HepG2 (cell line): ENCODE data around the gene NR4A2. TPM values are rescaled to one million over a fixed set of nuclear protein-coding genes. Genes with fewer than 3 reads are reported as not detected.

Experiments used
- ARID3A ChIP-seq: IDR thresholded peaks from 2 replicates; pipeline ENCODE4 v1.6.1; 2012; ENCODE audit warnings: low read depth, low read length, improper control_type of control experiment
- ATF1 ChIP-seq: IDR thresholded peaks from 2 replicates; pipeline ENCODE4 v1.6.1; 2016; ENCODE audit warnings: mild to moderate bottlenecking, control low read depth
- CREB3 ChIP-seq: sonication (generic); formaldehyde crosslinking; IDR thresholded peaks from 2 replicates; pipeline ENCODE4 v1.5.0; 2020; ENCODE audit warnings: missing genetic modification reagents
- EHMT2 ChIP-seq: fragments of 200-600 bp; sonication (generic); IDR thresholded peaks from 2 replicates; pipeline ENCODE4 v1.7.0; 2017; ENCODE audit warnings: antibody characterized with exemption, low read depth, low read length, borderline replicate concordance
- FOXP4 ChIP-seq: sonication (generic); formaldehyde crosslinking; IDR thresholded peaks from 2 replicates; pipeline ENCODE4 v1.4.0; 2020; ENCODE audit warnings: missing genetic modification reagents
- GMEB1 ChIP-seq: sonication (generic); formaldehyde crosslinking; IDR thresholded peaks from 2 replicates; pipeline ENCODE4 v1.5.1; 2020; ENCODE audit warnings: missing genetic modification reagents, mild to moderate bottlenecking, borderline replicate concordance
- GRHL1 ChIP-seq: sonication (generic); formaldehyde crosslinking; conservative IDR thresholded peaks from 2 replicates; pipeline ENCODE4 v1.8.0; 2022; ENCODE audit warnings: missing genetic modification reagents
- HDAC1 ChIP-seq: sonication (generic); formaldehyde crosslinking; IDR thresholded peaks from 2 replicates; pipeline ENCODE4 v1.5.1; 2020; ENCODE audit warnings: mild to moderate bottlenecking, missing genetic modification reagents
- MAF1 ChIP-seq: sonication (generic); formaldehyde crosslinking; IDR thresholded peaks from 2 replicates; pipeline ENCODE4 v1.5.0; 2020; ENCODE audit warnings: missing genetic modification reagents, borderline replicate concordance
- MYNN ChIP-seq: sonication (generic); formaldehyde crosslinking; IDR thresholded peaks from 2 replicates; pipeline ENCODE4 v1.4.0; 2020; ENCODE audit warnings: mild to moderate bottlenecking, low read depth, missing genetic modification reagents
- NCOA1 ChIP-seq: sonication (generic); formaldehyde crosslinking; IDR thresholded peaks from 2 replicates; pipeline ENCODE4 v1.9.0; 2021; ENCODE audit warnings: missing genetic modification reagents
- PHF5A ChIP-seq: IDR thresholded peaks from one replicate; pipeline ENCODE4 v1.6.1; 2018; ENCODE audit warnings: low read depth, missing genetic modification reagents; ENCODE audit not compliant: unreplicated experiment
- RFXAP ChIP-seq: sonication (generic); formaldehyde crosslinking; IDR thresholded peaks from 2 replicates; pipeline ENCODE4 v1.4.0; 2020; ENCODE audit warnings: missing genetic modification reagents, borderline replicate concordance
- SRY ChIP-seq: sonication (generic); formaldehyde crosslinking; IDR thresholded peaks from 2 replicates; pipeline ENCODE4 v1.8.0; 2022; ENCODE audit warnings: mild to moderate bottlenecking, missing genetic modification reagents
- TAF1 ChIP-seq: sonication (generic); formaldehyde crosslinking; IDR thresholded peaks from 2 replicates; pipeline ENCODE4 v1.4.0; 2020; ENCODE audit warnings: missing genetic modification reagents
- ZBTB33 ChIP-seq: sonication (generic); formaldehyde crosslinking; IDR thresholded peaks from 2 replicates; pipeline ENCODE4 v1.4.0; 2020; ENCODE audit warnings: missing genetic modification reagents
- ZNF235 ChIP-seq: sonication (generic); formaldehyde crosslinking; IDR thresholded peaks from 2 replicates; pipeline ENCODE4 v1.8.1; 2023; ENCODE audit warnings: mild to moderate bottlenecking, missing genetic modification reagents, borderline replicate concordance
- ZNF292 ChIP-seq: sonication (generic); formaldehyde crosslinking; IDR thresholded peaks from 2 replicates; pipeline ENCODE4 v1.8.1; 2022; ENCODE audit warnings: mild to moderate bottlenecking, low read depth, missing genetic modification reagents, borderline replicate concordance
- ZNF615 ChIP-seq: sonication (generic); formaldehyde crosslinking; IDR thresholded peaks from 2 replicates; pipeline ENCODE4 v1.5.0; 2020; ENCODE audit warnings: mild to moderate bottlenecking, missing genetic modification reagents, borderline replicate concordance
- polyA plus RNA-seq, 8 experiments: library from polyadenylated mRNA; depleted of rRNA in 3 of 8; stranded (reverse) in 7 of 8; unstranded in 1 of 8; fragments of >200 nt; fragmentation: Illumina TruSeq in 4 of 8; extraction: Trizol in 4 of 8; gene quantifications; 2 replicates each; pipeline versions ENCODE4 v1.2.1 to v1.2.3, GENCODE V29; 2011 to 2016; ENCODE audit warnings: low read depth in 4 of 8, missing spikeins in 1 of 8, mixed read lengths in 1 of 8; ENCODE audit not compliant: insufficient read depth in 1 of 8
- total RNA-seq, 5 experiments: library from RNA; depleted of rRNA; stranded (reverse); fragments of >200 nt; fragmentation: Illumina TruSeq; extraction: Trizol; gene quantifications; 2 replicates each; pipeline ENCODE4 v1.2.3, GENCODE V29; 2016; ENCODE audit warnings: low read depth in 1 of 5

NR4A2 gene
- total and polyA plus RNA-seq, 2 of the 13 experiments (the other 11 are each of a cell fraction or from before 2014, with no cell fraction given), result not detected

- TF ChIP-seq MYNN (CRISPR knock-in tag) (no peak; the same call in 1 of the 2 replicates), PHF5A (CRISPR knock-in tag) (no peak), MAF1 (no peak), ZNF235 (CRISPR knock-in tag) (no peak), TAF1 (CRISPR knock-in tag) (no peak), GMEB1 (CRISPR knock-in tag) (no peak), RFXAP (CRISPR knock-in tag) (peak; percentile 45; the same call in 1 of the 2 replicates), EHMT2 (no peak), ZBTB33 (no peak), NCOA1 (no peak), ZNF292 (no peak), ATF1 (CRISPR knock-in tag) (peak; percentile 84), HDAC1 (CRISPR knock-in tag) (peak; percentile 34; the same call in 1 of the 2 replicates), GRHL1 (CRISPR knock-in tag) (no peak), CREB3 (no peak), ZNF615 (no peak), SRY (CRISPR knock-in tag) (no peak), ARID3A (no peak), FOXP4 (CRISPR knock-in tag) (no peak)
These were observed at the start of gene NR4A2 (continued) for GRCh38 chr2:156332534-156333273.
